Measurements from ENCODE around the gene PPARGC1A.

Gene PPARGC1A, protein sequence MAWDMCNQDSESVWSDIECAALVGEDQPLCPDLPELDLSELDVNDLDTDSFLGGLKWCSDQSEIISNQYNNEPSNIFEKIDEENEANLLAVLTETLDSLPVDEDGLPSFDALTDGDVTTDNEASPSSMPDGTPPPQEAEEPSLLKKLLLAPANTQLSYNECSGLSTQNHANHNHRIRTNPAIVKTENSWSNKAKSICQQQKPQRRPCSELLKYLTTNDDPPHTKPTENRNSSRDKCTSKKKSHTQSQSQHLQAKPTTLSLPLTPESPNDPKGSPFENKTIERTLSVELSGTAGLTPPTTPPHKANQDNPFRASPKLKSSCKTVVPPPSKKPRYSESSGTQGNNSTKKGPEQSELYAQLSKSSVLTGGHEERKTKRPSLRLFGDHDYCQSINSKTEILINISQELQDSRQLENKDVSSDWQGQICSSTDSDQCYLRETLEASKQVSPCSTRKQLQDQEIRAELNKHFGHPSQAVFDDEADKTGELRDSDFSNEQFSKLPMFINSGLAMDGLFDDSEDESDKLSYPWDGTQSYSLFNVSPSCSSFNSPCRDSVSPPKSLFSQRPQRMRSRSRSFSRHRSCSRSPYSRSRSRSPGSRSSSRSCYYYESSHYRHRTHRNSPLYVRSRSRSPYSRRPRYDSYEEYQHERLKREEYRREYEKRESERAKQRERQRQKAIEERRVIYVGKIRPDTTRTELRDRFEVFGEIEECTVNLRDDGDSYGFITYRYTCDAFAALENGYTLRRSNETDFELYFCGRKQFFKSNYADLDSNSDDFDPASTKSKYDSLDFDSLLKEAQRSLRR

GRCh38 chr4:23889814-23890341, at the start of gene PPARGC1A:
TSS of gene PPARGC1A (minus strand) at chr4:23890047. CDS start at chr4:23889957, 90 bp downstream.
- H3K4me3 ChIP-seq (ENCODE audit: low read depth, low read length) = peak within 1 kb of the TSS; percentile 43
- DNase-seq (ENCODE audit: low read depth, low spot score) = peak; percentile 17
- TF ChIP-seq, protein P1, sequence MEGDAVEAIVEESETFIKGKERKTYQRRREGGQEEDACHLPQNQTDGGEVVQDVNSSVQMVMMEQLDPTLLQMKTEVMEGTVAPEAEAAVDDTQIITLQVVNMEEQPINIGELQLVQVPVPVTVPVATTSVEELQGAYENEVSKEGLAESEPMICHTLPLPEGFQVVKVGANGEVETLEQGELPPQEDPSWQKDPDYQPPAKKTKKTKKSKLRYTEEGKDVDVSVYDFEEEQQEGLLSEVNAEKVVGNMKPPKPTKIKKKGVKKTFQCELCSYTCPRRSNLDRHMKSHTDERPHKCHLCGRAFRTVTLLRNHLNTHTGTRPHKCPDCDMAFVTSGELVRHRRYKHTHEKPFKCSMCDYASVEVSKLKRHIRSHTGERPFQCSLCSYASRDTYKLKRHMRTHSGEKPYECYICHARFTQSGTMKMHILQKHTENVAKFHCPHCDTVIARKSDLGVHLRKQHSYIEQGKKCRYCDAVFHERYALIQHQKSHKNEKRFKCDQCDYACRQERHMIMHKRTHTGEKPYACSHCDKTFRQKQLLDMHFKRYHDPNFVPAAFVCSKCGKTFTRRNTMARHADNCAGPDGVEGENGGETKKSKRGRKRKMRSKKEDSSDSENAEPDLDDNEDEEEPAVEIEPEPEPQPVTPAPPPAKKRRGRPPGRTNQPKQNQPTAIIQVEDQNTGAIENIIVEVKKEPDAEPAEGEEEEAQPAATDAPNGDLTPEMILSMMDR (IDR thresholded peaks at IDR 0.05; ENCODE audit: low read depth, low read length) = no peak
- in situ Hi-C loops (cut with HindIII; ENCODE audit: low sequenced_read_pairs) = no loop called here

DNA sequence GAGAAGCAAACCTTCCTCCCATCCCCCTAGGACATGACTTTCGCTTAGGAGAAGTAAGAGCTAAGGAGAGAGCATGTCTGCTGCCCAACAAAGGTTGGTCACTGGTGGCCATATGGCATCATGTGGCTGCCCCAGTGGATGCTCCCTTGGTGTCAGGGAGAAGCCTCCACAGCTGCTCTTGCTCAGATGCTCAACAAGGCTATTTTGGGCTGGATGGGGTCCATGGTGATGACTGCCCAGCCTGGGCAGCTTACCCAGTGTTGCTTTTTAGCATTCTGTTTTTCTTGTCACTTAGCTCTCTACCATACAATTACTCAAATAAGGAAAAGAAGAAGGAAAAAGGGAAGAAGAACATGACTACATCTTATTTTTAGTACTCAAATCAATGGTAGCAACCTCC, 48.9 kb upstream of the PPARGC1A start:
- in situ Hi-C loops (cut with HindIII; ENCODE audit: low sequenced_read_pairs) = no loop called here
- DNase-seq (ENCODE audit: low read depth, low spot score) = no peak
- no peak overlapping the region for H3K4me3 ChIP-seq (ENCODE audit: low read depth, low read length)
- TF ChIP-seq, protein P1 (IDR thresholded peaks at IDR 0.05; ENCODE audit: low read depth, low read length) = no peak

DNA sequence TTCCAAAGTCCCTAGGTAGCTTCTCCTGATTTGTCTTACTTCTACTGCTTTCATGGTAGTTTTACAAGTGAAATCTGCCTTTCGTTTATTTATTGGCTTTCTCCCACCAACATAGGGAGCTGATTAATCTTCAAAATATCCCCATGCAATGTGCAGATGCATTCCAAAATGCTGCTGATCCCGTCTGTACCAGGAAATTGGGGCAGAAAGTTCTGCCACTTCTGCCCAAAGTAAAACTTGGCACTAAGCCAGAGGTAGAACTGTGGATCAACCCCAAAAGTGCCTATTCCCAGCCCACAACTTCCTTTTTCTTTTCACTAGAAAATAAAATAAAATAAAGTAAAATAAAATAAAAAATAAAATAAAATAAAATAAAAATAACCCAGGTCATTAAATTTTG, 47.3 kb upstream of the PPARGC1A start:
- TF ChIP-seq, protein P1 (IDR thresholded peaks at IDR 0.05; ENCODE audit: low read depth, low read length) = no peak
- no peak overlapping the region for H3K4me3 ChIP-seq (ENCODE audit: low read depth, low read length)
- no peak for DNase-seq (ENCODE audit: low read depth, low spot score)
- in situ Hi-C loops (cut with HindIII; ENCODE audit: low sequenced_read_pairs) = no loop called here

DNA sequence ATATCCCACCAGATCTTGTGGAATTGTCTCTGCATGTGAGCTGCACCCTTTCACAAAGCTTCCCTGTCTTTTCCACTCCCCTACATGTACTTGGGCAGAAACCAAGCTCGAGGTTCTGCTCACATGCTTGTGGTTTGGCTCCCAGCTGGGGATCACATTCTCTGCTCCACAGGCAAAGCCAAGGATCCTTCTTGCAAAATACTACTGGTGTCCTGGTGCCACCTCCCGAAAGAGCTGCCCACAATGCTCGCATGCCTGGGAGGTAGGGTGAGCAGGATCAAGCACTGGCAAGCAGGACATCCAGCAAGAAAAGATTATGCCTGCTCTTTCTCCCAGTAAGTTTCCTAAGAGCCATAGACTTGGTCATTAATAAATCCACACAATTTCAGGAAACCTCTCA, 45.1 kb upstream of the PPARGC1A start:
- in situ Hi-C loops (cut with HindIII; ENCODE audit: low sequenced_read_pairs) = no loop called here
- H3K4me3 ChIP-seq (ENCODE audit: low read depth, low read length) = no peak overlapping the region
- TF ChIP-seq, protein P1 (IDR thresholded peaks at IDR 0.05; ENCODE audit: low read depth, low read length) = no peak
- DNase-seq (ENCODE audit: low read depth, low spot score) = peak; percentile 92

DNA sequence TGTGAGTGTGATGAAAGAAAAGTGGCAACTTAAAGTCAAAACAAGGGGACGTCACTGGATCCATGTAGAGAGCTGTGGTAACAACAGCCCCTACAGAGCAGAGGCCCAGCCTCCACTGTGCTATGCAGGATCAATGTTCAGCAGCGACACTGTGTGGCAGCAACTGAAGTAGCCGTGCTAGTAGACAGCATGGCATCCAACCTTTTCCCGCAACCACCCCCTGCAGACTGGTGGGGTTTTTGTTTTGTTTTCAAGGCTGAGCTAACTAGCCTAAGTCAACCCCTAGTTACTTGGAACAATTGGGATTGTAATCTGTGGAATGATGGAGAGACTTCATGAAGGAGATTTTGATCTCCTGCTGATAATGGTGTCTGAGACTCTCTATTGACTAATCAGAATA, 44.4 kb upstream of the PPARGC1A start:
- H3K4me3 ChIP-seq (ENCODE audit: low read depth, low read length) = no peak overlapping the region
- TF ChIP-seq, protein P1 (IDR thresholded peaks at IDR 0.05; ENCODE audit: low read depth, low read length) = no peak
- no peak for DNase-seq (ENCODE audit: low read depth, low spot score)
- in situ Hi-C loops (cut with HindIII; ENCODE audit: low sequenced_read_pairs) = no loop called here

DNA sequence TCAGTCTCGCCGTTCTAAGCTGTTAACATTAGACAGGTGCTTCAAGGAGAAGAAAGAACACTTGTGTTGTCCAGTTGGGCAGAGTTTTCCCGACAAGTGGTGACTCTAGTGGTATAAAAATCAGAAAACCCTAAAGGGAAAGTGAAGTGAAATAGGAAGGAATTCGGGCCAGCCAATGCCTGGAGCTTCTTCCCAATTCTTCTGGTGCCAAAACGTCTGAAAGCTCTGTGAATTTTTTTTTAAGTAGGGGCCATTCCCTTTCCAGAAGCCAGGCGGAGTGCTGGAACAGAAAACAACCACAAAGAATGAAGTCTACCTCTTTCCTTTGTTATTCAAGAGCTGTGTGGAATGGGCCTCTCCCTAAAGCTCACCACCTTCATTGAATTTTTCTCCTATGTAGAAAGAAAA, 43.1 kb upstream of the PPARGC1A start:
- peak; percentile 69 for DNase-seq (ENCODE audit: low read depth, low spot score)
- TF ChIP-seq, protein P1 (IDR thresholded peaks at IDR 0.05; ENCODE audit: low read depth, low read length) = peak; percentile 58
- no peak overlapping the region for H3K4me3 ChIP-seq (ENCODE audit: low read depth, low read length)
- in situ Hi-C loops (cut with HindIII; ENCODE audit: low sequenced_read_pairs) = no loop called here
